PC-9 (cell line): ENCODE measurements around the gene PRCP. TPM values are rescaled to one million over a fixed set of nuclear protein-coding genes. Genes with fewer than 3 reads are reported as not detected.

Experiments
- BruUV-seq: library from RNA; stranded (reverse); fragments of 400-500 nt; replicated peaks from 2 replicates; lab custom pipeline; 2021; lab: Mats Ljungman, UMichigan
- CTCF ChIA-PET: fragments of 300-600 bp; sonication (Branson Sonifier 250); formaldehyde crosslinking; loops from one replicate; lab custom pipeline; 2022; ENCODE audit warnings: antibody characterized with exemption; lab: Charles Lee
- POLR2A ChIA-PET: fragments of 300-600 bp; sonication (Branson Sonifier 250); formaldehyde crosslinking; loops from one replicate; lab custom pipeline; 2022; ENCODE audit warnings: antibody characterized with exemption; ENCODE audit not compliant: unreplicated experiment; lab: Charles Lee
- DNase-seq, 2 experiments: peaks; one replicate each; pipeline versions ENCODE4 v3.0.0 to v3.0.0-alpha.2; 2015 to 2022; ENCODE audit warnings: mixed read lengths in 1 of 2
- H2AFZ ChIP-seq: fragments of 200-600 bp; sonication (generic); 2 replicates; pipeline ENCODE4 v1.8.1; 2017; ENCODE audit warnings: antibody characterized with exemption
- H3F3A ChIP-seq: fragments of 200-600 bp; sonication (generic); 2 replicates; pipeline ENCODE4 v1.8.1; 2017; ENCODE audit warnings: antibody characterized with exemption, mild to moderate bottlenecking, low read depth; ENCODE audit not compliant: insufficient read depth
- H3K27ac ChIP-seq: fragments of 200-600 bp; sonication (generic); 2 replicates; pipeline ENCODE4 v1.6.1; 2016; ENCODE audit warnings: mixed run types
- H3K27me3 ChIP-seq: fragments of 200-600 bp; sonication (generic); 2 replicates; pipeline ENCODE4 v1.6.1; 2016; ENCODE audit warnings: low read depth, mixed run types; ENCODE audit not compliant: insufficient read depth
- H3K36me3 ChIP-seq: fragments of 200-600 bp; sonication (generic); 2 replicates; pipeline ENCODE4 v1.6.1; 2016; ENCODE audit warnings: low read depth, mixed run types
- H3K4me1 ChIP-seq: fragments of 200-600 bp; sonication (generic); replicated peaks from 2 replicates; pipeline ENCODE4 v1.6.1; 2016; ENCODE audit warnings: mixed run types; ENCODE audit not compliant: insufficient read depth
- H3K4me2 ChIP-seq: fragments of 200-600 bp; sonication (generic); 2 replicates; pipeline ENCODE4 v1.6.1; 2017; ENCODE audit warnings: mixed run types
- H3K4me3 ChIP-seq: fragments of 200-600 bp; sonication (generic); 2 replicates; pipeline ENCODE4 v1.6.1; 2016; ENCODE audit warnings: mixed run types
- H3K79me2 ChIP-seq: fragments of 200-600 bp; sonication (generic); 2 replicates; pipeline ENCODE4 v1.6.1; 2017; ENCODE audit warnings: low read depth, mixed run types
- H3K9me2 ChIP-seq: fragments of 200-600 bp; sonication (generic); 2 replicates; pipeline ENCODE4 v1.8.1; 2017; ENCODE audit warnings: mild to moderate bottlenecking; ENCODE audit not compliant: insufficient read depth
- H3K9me3 ChIP-seq: fragments of 200-600 bp; sonication (generic); 2 replicates; pipeline ENCODE4 v1.8.1; 2016; ENCODE audit warnings: low read depth; ENCODE audit not compliant: insufficient read depth
- H4K20me1 ChIP-seq: fragments of 200-600 bp; sonication (generic); 2 replicates; pipeline ENCODE4 v1.8.1; 2017; ENCODE audit not compliant: insufficient read depth
- CTCF ChIP-seq: fragments of 200-600 bp; sonication (generic); conservative IDR thresholded peaks from 2 replicates; pipeline ENCODE4 v1.6.1; 2017; ENCODE audit warnings: mixed run types, antibody characterized with exemption, mild to moderate bottlenecking, moderate library complexity
- EZH2 ChIP-seq: fragments of 200-600 bp; sonication (generic); IDR thresholded peaks from 2 replicates; pipeline ENCODE4 v1.8.0; 2017; ENCODE audit warnings: antibody characterized with exemption, low read depth
- intact Hi-C: fragments of 100-400 bp; cut with micrococcal nuclease; formaldehyde crosslinking; loops from one replicate; pipeline ENCODE4 v1.10.0; 2022; ENCODE audit not compliant: unreplicated experiment
- total RNA-seq: library from RNA; stranded (reverse); gene quantifications from 2 replicates; pipeline ENCODE4 v1.2.3, GENCODE V29; 2021

Gene PRCP
- total RNA-seq, 1 experiment from 2014 or later, result 42.7 TPM

DNA sequence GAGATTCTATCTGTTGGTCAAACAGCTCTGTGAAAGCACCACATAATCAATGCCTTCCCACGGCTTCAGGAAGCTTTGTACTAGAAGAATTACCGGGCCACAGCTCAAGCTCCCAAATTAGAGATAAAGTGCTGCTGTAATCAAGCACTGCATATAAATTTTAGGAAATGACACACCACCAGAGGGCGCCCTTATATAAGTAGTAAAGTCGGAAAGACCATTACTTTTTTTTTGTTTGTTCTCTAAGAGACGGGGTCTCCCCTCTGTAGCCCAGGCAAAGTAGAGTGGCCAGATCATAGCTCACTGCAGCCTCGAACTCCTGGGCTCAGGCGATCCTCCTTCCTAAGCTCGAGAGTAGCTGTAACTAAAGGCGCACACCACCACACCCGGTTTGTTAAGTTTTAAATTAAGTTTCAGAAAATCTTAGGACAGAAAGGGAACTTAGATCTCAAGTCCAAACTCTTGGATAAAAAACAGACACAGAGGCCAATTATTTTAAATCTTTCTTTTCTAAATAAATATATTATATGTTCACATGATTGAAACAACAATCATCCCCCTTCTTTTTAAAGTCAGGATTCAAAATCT is 32.6 kb downstream of the PRCP start:
- Histone ChIP-seq H4K20me1 (no peaks in the 10 kb centered on the region), H3K4me2 (peak overlapping the region; percentile 68), H3K27me3 (no peaks in the 10 kb centered on the region), H3K27ac (no peak overlapping the region), H3K4me3 (no peak overlapping the region), H3K4me1 (no peaks in the 10 kb centered on the region), H3K36me3 (no peaks in the 10 kb centered on the region), H3F3A (no peaks in the 10 kb centered on the region), H2AFZ (no peak overlapping the region), H3K9me3 (no peaks in the 10 kb centered on the region), H3K79me2 (no peaks in the 10 kb centered on the region), H3K9me2 (no peaks in the 10 kb centered on the region)
- CTCF ChIA-PET, result interaction anchor here (0.5 to 1.2 kb wide), 14 partner anchors 8 to 953 kb away, joined by 3 to 8 read pairs (median 3); partner anchors contain the start of gene PRCP
- intact Hi-C loops, result loop anchor here (1.0 to 2.0 kb wide), 4 partner anchors 33 to 953 kb away; partner anchors contain the start of genes DDIAS and PRCP
- peak; percentile 94 for TF ChIP-seq CTCF
- no peak for TF ChIP-seq EZH2
- peak; percentile 48 to 69 for DNase-seq
- POLR2A ChIA-PET, result interaction anchor here (0.5 to 0.7 kb wide), 2 partner anchors 33 to 34 kb away, joined by 3 to 22 read pairs; partner anchors contain the start of gene PRCP
- no TSS peak for BruUV-seq

- no peak for DNase-seq
- no peaks in the 10 kb centered on the region for H3K36me3 ChIP-seq
- no peaks in the 10 kb centered on the region for H3K9me3 ChIP-seq
- no peak overlapping the region for H2AFZ ChIP-seq
- TF ChIP-seq CTCF (no peak), EZH2 (no peak)
- no peak overlapping the region for H3K4me2 ChIP-seq
- ChIA-PET POLR2A (no interaction called here), CTCF (no interaction called here)
- BruUV-seq, result no TSS peak
- no peaks in the 10 kb centered on the region for H3K79me2 ChIP-seq
- H3K4me1 ChIP-seq, result no peaks in the 10 kb centered on the region
- H3F3A ChIP-seq, result no peaks in the 10 kb centered on the region
- intact Hi-C loops, result loop anchor here (2.0 kb wide), 2 partner anchors 35 to 385 kb away; partner anchors contain the start of genes DDIAS and PRCP
- H4K20me1 ChIP-seq, result no peaks in the 10 kb centered on the region
- H3K27ac ChIP-seq, result no peak overlapping the region
- no peaks in the 10 kb centered on the region for H3K9me2 ChIP-seq
- no peaks in the 10 kb centered on the region for H3K27me3 ChIP-seq
- H3K4me3 ChIP-seq, result no peak overlapping the region
These were observed 34.4 kb downstream of the PRCP start for GRCh38 chr11:82865841-82866240.

GRCh38 chr11:82864268-82864667 is 36.0 kb downstream of the PRCP start:
- H3F3A ChIP-seq, result peaks cover 6% of the 10 kb centered on the region
- ChIA-PET POLR2A (no interaction called here), CTCF (no interaction called here)
- H3K4me2 ChIP-seq, result no peak overlapping the region
- H3K27ac ChIP-seq, result no peak overlapping the region
- intact Hi-C loops, result loop anchor here (1.0 kb wide), 2 partner anchors 89 to 146 kb away; no protein-coding TSS in a partner anchor
- no peaks in the 10 kb centered on the region for H3K36me3 ChIP-seq
- H2AFZ ChIP-seq, result no peak overlapping the region
- TF ChIP-seq CTCF (peak; percentile 77), EZH2 (no peak)
- H3K9me3 ChIP-seq, result no peaks in the 10 kb centered on the region
- H3K9me2 ChIP-seq, result no peaks in the 10 kb centered on the region
- no TSS peak for BruUV-seq
- no peaks in the 10 kb centered on the region for H4K20me1 ChIP-seq
- H3K79me2 ChIP-seq, result no peaks in the 10 kb centered on the region
- H3K4me3 ChIP-seq, result no peak overlapping the region
- peak; percentile 51 to 53 for DNase-seq
- H3K4me1 ChIP-seq, result peaks cover 11% of the 10 kb centered on the region
- H3K27me3 ChIP-seq, result no peaks in the 10 kb centered on the region
